HL-60 (cell line): Measurements from ENCODE around the gene PGBD5.

Source experiments
- DNase-seq, 2 experiments: peaks; one replicate each; pipeline ENCODE4 v3.0.0-alpha.2; 2010 to 2020; ENCODE audit warnings: low read depth in 1 of 2, low spot score in 1 of 2
- H3K27ac ChIP-seq: fragments of 250-450 bp; sonication (Bioruptor Pico); replicated peaks from 2 replicates; pipeline ENCODE4 v1.5.1; 2020; ENCODE audit warnings: mild to moderate bottlenecking, moderate library complexity
- H3K27me3 ChIP-seq: fragments of 250-450 bp; sonication (Bioruptor Pico); 2 replicates; pipeline ENCODE4 v1.5.1; 2021; ENCODE audit warnings: mild to moderate bottlenecking, moderate library complexity; ENCODE audit not compliant: insufficient read depth, poor library complexity, severe bottlenecking
- H3K4me3 ChIP-seq: replicated peaks from 2 replicates; pipeline ENCODE4 v1.5.1; 2011; ENCODE audit warnings: mild to moderate bottlenecking, control low read depth, low read length; ENCODE audit not compliant: insufficient read depth
- GABPA ChIP-seq: IDR thresholded peaks from 2 replicates; pipeline ENCODE4 v1.6.1; 2012; ENCODE audit warnings: low read depth
- POLR2AphosphoS5 ChIP-seq: IDR thresholded peaks from 2 replicates; pipeline ENCODE4 v1.6.1; 2012; ENCODE audit warnings: low read depth
- SPI1 ChIP-seq: IDR thresholded peaks from 2 replicates; pipeline ENCODE4 v1.6.1; 2012; ENCODE audit warnings: low read depth, mild to moderate bottlenecking, borderline replicate concordance
- TF ChIP-seq, protein P1 (sequence below): IDR thresholded peaks from one replicate; pipeline ENCODE4 v1.5.1; 2011; ENCODE audit warnings: low read length, control low read depth, inconsistent platforms; ENCODE audit not compliant: insufficient read depth
- TF ChIP-seq, protein P2 (sequence below): IDR thresholded peaks from 2 replicates; pipeline ENCODE4 v1.6.1; 2012; ENCODE audit warnings: low read depth; ENCODE audit not compliant: insufficient replicate concordance

Gene PGBD5

DNA sequence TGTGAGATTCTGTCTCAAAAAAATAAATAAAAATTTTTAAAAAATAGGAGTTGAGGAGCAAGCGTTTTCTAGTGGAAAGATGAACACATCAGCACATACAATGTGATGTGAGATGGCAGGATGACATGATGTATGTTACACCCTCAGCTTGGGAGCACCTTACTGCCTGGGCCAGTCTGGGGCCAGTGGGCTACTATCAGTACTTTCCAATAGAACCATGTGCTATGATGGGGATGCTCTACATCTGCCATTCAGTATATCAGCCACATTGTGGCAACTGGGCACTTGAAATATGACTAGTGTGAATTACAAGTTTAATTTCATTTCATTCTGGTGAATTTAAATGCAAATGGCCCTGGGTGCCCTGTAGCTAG lies 156.0 kb downstream of the PGBD5 start:
- TF ChIP-seq POLR2AphosphoS5: no peak
- TF ChIP-seq, protein P1, sequence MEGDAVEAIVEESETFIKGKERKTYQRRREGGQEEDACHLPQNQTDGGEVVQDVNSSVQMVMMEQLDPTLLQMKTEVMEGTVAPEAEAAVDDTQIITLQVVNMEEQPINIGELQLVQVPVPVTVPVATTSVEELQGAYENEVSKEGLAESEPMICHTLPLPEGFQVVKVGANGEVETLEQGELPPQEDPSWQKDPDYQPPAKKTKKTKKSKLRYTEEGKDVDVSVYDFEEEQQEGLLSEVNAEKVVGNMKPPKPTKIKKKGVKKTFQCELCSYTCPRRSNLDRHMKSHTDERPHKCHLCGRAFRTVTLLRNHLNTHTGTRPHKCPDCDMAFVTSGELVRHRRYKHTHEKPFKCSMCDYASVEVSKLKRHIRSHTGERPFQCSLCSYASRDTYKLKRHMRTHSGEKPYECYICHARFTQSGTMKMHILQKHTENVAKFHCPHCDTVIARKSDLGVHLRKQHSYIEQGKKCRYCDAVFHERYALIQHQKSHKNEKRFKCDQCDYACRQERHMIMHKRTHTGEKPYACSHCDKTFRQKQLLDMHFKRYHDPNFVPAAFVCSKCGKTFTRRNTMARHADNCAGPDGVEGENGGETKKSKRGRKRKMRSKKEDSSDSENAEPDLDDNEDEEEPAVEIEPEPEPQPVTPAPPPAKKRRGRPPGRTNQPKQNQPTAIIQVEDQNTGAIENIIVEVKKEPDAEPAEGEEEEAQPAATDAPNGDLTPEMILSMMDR: no peak
- Histone ChIP-seq H3K27me3 (no peaks in the 10 kb centered on the region), H3K4me3 (no peak overlapping the region), H3K27ac (no peak overlapping the region)
- no peak for DNase-seq

DNA sequence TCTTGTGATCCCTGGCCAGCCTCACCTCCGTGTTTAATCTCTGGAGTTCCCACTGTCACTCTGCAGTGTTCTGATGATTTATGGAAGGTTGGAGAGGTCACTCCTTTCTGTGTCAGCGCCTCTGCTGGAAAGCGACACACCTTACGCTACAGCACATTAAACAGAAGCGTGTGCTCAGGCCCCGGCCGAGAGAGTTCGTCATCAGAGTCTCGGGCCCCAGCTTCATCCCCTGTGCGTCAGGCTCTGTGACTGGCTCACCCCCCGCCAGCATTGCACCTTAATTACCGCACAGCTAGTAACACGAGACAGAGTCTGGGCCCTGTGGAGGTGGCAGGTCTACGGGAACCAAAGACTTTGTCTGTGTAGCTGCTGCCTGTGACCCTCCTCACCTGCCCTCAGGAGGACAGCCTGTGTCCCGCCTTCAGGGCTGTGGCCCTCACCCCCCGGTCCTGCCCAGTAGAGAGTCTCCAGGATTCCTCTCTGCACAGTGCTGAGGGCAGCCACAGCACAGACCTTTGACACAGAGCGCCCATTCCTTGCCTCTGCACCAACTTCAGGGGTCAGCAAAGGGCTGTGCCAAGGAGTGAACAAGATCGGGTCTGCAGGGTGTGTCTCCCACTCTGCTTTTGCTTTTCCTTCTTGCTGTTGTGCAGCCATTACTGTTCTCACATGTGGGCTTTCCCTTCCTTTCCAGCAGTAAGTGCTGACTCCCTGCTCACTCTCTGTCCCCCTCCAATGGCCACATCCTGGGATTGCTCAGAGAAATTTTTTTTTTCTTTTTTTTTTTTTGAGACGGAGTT lies 157.6 kb downstream of the PGBD5 start:
- no peaks in the 10 kb centered on the region for H3K27me3 ChIP-seq
- DNase-seq: peak in 1 of 2 experiments; percentile 31
- H3K27ac ChIP-seq: no peak overlapping the region
- no peak overlapping the region for H3K4me3 ChIP-seq
- TF ChIP-seq, protein P1: no peak
- TF ChIP-seq SPI1 (no peak), POLR2AphosphoS5 (no peak), GABPA (no peak)
- TF ChIP-seq, protein P2, sequence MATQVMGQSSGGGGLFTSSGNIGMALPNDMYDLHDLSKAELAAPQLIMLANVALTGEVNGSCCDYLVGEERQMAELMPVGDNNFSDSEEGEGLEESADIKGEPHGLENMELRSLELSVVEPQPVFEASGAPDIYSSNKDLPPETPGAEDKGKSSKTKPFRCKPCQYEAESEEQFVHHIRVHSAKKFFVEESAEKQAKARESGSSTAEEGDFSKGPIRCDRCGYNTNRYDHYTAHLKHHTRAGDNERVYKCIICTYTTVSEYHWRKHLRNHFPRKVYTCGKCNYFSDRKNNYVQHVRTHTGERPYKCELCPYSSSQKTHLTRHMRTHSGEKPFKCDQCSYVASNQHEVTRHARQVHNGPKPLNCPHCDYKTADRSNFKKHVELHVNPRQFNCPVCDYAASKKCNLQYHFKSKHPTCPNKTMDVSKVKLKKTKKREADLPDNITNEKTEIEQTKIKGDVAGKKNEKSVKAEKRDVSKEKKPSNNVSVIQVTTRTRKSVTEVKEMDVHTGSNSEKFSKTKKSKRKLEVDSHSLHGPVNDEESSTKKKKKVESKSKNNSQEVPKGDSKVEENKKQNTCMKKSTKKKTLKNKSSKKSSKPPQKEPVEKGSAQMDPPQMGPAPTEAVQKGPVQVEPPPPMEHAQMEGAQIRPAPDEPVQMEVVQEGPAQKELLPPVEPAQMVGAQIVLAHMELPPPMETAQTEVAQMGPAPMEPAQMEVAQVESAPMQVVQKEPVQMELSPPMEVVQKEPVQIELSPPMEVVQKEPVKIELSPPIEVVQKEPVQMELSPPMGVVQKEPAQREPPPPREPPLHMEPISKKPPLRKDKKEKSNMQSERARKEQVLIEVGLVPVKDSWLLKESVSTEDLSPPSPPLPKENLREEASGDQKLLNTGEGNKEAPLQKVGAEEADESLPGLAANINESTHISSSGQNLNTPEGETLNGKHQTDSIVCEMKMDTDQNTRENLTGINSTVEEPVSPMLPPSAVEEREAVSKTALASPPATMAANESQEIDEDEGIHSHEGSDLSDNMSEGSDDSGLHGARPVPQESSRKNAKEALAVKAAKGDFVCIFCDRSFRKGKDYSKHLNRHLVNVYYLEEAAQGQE: no peak

DNA sequence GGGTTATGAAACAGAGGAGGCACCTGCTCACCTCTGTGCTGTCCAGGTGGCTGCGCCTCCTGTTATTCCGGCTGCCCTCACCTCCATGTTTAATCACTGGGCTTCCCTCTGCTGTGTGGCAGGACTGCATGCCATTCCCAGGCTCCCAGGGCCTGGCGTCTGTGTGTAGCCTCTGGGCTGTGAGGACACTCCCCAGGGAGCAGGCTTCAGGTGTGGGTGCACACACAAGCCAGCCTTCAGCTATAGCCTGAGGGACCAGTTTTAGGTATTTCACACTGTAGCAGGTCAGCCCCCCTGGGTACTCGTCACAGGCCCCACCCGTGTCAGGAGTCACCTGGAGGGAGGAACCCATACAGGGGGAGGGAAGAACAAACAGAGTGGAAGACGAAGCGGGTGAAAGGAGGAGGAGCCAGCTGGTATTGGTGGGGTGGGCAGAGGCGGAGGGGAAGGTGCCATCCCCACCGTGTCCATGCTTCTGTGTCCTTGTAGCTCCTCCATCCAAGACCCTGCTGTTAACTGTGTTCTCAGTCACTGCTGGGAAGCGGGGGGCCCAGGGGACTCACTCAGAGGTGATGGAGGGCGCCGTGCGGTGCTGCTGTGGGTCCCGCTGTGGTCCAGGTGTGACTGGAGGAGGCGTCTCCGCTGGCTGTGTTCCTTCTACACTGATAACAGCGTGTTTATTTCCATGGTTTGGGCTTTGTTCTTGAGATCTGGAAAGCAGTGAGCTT lies 158.6 kb downstream of the PGBD5 start:
- no peak overlapping the region for H3K4me3 ChIP-seq
- TF ChIP-seq POLR2AphosphoS5 (no peak), SPI1 (no peak), GABPA (no peak)
- TF ChIP-seq, protein P2: no peak
- TF ChIP-seq, protein P1: no peak
- no peak for DNase-seq
- H3K27me3 ChIP-seq: no peaks in the 10 kb centered on the region
- H3K27ac ChIP-seq: no peak overlapping the region
